Lower lobe of right lung (tissue), 2 donors: ENCODE results near the gene NEDD9. TPM values are rescaled to one million over a fixed set of nuclear protein-coding genes. Genes with fewer than 3 reads are reported as not detected.

Source experiments
- ATAC-seq, 2 donors: fragments of 200-7000 bp; cut with Tn5 transposase; one replicate each; pipeline ENCODE4 v1.9.1; 2020 to 2022; ENCODE audit warnings: mild to moderate bottlenecking in 2 of 2, moderate library complexity in 2 of 2
- DNase-seq: peaks from one replicate; pipeline ENCODE4 v3.0.0-alpha.2; 2020
- H3K27ac ChIP-seq: fragments of 200-600 bp; one replicate; pipeline ENCODE4 v1.8.0; 2022
- H3K27me3 ChIP-seq: fragments of 200-600 bp; one replicate; pipeline ENCODE4 v1.8.0; 2022; ENCODE audit warnings: low read depth
- H3K36me3 ChIP-seq: fragments of 200-600 bp; one replicate; pipeline ENCODE4 v1.8.0; 2022; ENCODE audit warnings: mild to moderate bottlenecking
- H3K4me1 ChIP-seq: fragments of 200-600 bp; one replicate; pipeline ENCODE4 v1.8.0; 2022
- H3K4me3 ChIP-seq: fragments of 200-600 bp; one replicate; pipeline ENCODE4 v1.8.0; 2022; ENCODE audit warnings: mild to moderate bottlenecking
- H3K9me3 ChIP-seq: fragments of 200-600 bp; one replicate; pipeline ENCODE4 v1.8.0; 2022
- intact Hi-C: fragments of 100-400 bp; cut with DNase I; formaldehyde crosslinking; loops from one replicate; pipeline ENCODE4 v1.11.0; 2022
- total RNA-seq: library from RNA; stranded (reverse); fragmentation: NEBNext Ultra II Directional; extraction: Animal tissue kit (Norgen Biotek cat#: 25700); gene quantifications from one replicate; pipeline ENCODE4 v1.2.1, GENCODE V29; 2021
- TF ChIP-seq, protein P1 (sequence below): fragments of 200-600 bp; IDR thresholded peaks from one replicate; pipeline ENCODE4 v1.8.0; 2022; ENCODE audit warnings: antibody characterized with exemption, mild to moderate bottlenecking
- donor health status: DM: no; HTN: yes; CAD: no; lungs with severe emphysema.

The NEDD9 gene
- total RNA-seq, 1 donor from 2014 or later, result 127 TPM

DNA sequence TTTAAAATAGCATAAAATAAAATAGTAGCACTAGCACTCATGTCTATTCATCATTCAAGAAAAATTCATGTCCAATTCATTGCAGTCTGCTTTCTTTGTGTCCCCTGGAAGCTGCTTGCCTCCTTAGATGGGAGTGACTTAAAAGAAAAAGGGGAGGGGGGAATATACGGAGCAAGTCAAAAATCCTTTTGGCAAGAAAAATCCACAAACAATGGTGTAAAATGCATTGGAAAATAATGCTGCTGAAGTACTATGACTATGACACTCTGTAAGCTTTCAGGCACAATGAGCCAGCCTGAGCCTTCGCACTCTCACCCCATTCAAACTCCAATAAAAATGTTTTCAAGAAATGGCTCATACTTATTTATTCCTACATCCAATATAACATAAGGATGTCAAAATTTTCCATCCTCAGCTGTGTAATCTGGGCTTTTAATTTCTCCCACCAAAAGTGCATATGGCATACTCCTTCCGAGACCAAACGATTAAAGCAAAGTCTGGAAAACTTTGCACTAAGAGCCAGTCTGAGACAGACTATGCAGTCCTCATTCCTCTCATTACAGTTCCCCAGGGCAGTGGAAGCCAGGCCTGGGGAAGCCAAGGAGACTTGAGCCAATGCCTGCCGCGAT lies 790 bp downstream of the NEDD9 start:
- TF ChIP-seq, protein P1, sequence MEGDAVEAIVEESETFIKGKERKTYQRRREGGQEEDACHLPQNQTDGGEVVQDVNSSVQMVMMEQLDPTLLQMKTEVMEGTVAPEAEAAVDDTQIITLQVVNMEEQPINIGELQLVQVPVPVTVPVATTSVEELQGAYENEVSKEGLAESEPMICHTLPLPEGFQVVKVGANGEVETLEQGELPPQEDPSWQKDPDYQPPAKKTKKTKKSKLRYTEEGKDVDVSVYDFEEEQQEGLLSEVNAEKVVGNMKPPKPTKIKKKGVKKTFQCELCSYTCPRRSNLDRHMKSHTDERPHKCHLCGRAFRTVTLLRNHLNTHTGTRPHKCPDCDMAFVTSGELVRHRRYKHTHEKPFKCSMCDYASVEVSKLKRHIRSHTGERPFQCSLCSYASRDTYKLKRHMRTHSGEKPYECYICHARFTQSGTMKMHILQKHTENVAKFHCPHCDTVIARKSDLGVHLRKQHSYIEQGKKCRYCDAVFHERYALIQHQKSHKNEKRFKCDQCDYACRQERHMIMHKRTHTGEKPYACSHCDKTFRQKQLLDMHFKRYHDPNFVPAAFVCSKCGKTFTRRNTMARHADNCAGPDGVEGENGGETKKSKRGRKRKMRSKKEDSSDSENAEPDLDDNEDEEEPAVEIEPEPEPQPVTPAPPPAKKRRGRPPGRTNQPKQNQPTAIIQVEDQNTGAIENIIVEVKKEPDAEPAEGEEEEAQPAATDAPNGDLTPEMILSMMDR, result no peak
- no peaks in the 10 kb centered on the region for H3K27me3 ChIP-seq
- no peak for DNase-seq
- peak overlapping the region; percentile 93 for H3K27ac ChIP-seq
- H3K9me3 ChIP-seq, result no peaks in the 10 kb centered on the region
- peak overlapping the region; percentile 67 for H3K4me3 ChIP-seq
- no peaks in the 10 kb centered on the region for H3K36me3 ChIP-seq
- intact Hi-C loops, result no loop called here
- ATAC-seq, result peak; percentile 52 to 59
- peaks cover 56% of the 10 kb centered on the region for H3K4me1 ChIP-seq

DNA sequence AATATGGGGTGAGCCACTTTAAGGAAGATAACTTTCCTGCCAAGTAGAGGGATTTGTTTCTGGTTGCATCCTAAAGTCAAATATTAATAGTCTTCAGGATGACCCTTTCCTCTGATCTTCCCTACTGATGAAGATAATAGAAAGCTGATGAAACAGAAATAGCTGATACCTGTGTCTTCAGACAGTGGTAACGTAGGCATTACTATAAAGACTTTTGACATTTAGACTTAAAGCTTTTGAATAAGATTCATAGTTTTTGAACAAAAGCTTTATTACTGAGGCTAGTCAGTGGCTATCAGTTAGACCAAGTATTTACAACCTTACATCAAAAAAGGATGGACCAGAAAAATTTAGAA lies 1.4 kb downstream of the NEDD9 start:
- intact Hi-C loops, result no loop called here
- ATAC-seq, result no peak
- Histone ChIP-seq H3K4me1 (peaks cover 56% of the 10 kb centered on the region), H3K4me3 (peak overlapping the region; percentile 67), H3K36me3 (no peaks in the 10 kb centered on the region), H3K9me3 (no peaks in the 10 kb centered on the region), H3K27ac (peak overlapping the region; percentile 93), H3K27me3 (no peaks in the 10 kb centered on the region)
- TF ChIP-seq, protein P1, result no peak
- no peak for DNase-seq

DNA sequence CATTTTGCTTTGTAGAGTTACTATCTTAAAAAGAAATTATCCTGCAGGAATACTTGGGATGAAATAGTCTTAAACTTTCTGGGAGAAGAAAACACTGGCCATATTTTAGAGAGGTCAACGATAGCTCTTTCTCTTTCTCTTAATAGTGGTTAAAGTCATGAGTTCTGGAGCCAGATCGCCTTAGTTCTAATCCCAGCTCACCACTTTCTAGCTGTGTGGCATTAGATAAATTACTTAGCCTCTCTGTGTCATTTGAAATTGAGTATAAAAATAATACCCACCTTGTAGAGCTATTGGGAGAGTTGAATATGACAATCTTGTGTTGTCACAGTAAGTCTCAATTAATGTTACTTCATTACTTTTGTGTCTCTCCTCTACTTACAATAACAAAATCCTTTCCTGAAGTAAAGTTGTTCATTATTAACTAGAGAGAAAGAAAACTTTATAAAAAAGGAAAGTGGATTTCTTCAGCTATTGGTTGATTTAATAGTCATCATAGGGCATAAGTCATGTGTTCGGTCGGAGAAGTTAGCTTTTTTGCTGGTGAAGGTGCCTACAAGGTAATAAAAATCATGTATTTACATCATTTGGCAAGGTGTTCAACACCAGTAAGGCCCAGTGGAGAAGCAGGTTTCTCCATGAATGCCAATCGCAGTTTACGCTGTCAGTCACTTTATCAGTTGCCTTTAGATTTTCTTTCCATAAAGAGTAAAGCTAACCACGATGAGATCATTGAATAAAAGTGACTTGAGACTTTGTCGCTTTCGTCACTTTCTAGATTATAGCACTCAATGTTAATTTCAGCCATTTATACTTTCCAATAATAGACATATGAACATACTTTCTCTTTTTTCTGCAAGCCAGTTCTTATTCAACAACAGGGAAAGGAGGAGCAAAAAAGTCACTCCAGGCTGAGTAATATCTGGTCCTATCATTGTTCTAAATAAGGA lies 2.0 kb downstream of the NEDD9 start:
- no peak for DNase-seq
- Histone ChIP-seq H3K4me3 (peak overlapping the region; percentile 67), H3K27ac (peak overlapping the region; percentile 93), H3K9me3 (no peaks in the 10 kb centered on the region), H3K36me3 (no peaks in the 10 kb centered on the region), H3K4me1 (peaks cover 56% of the 10 kb centered on the region), H3K27me3 (no peaks in the 10 kb centered on the region)
- TF ChIP-seq, protein P1, result no peak
- ATAC-seq, result no peak
- intact Hi-C loops, result no loop called here

DNA sequence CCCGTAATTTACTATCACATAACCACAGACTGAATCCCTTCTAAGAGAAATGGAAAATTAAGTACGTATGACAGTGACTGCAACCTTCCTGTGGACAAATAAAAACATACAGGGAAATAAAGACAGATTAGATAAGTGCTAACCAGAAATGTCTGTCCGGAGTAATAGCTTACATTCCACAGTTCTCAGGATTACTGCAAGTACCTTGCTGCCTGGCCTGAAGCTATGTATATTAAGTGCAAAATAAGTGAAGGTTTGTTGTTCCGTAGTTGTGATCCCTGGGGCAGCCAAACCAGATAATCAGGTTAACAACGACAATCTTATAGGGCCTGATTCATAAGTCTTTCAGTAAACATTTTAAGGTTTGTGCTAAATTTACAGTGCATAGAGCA lies 2.8 kb downstream of the NEDD9 start:
- DNase-seq, result no peak
- Histone ChIP-seq H3K36me3 (no peaks in the 10 kb centered on the region), H3K27me3 (no peaks in the 10 kb centered on the region), H3K27ac (peak overlapping the region; percentile 93), H3K4me3 (peak overlapping the region; percentile 67), H3K9me3 (no peaks in the 10 kb centered on the region), H3K4me1 (peaks cover 56% of the 10 kb centered on the region)
- ATAC-seq, result no peak
- intact Hi-C loops, result no loop called here
- TF ChIP-seq, protein P1, result no peak

DNA sequence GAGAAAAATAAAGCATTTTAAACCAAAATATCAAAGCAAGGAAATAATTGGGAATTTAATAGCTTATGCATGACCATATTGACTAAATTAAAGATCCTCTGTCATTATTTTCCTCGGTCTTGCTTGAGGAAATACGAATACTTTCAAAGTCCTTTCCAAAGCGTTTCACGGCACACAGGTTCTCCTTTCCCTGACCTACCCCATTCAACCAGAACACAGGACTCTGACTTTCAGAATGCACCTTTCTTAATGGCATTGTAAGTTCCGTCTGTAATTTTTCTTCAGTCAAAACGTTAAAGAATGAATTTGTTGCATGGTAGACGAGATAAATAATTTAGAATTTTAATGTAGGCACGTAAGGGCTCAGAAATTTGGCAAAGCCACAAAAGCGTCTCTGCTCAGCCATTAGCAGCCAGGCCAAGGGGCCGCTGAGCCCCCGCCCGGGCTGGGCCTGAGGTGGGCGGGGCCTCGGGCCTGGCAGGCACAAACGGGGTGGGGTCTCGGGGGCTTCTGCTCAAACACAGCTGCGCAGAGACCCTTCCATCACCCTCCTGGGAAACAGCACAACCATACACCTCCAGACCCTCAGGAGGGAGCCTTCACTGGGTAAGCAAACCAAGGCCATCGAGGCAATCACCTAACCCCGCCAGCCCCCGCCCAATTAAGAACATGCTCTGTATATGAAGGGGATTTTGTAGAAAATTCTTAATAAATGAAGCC lies 3.4 kb downstream of the NEDD9 start:
- no peaks in the 10 kb centered on the region for H3K9me3 ChIP-seq
- H3K4me1 ChIP-seq, result peaks cover 56% of the 10 kb centered on the region
- TF ChIP-seq, protein P1, result no peak
- no peak for DNase-seq
- intact Hi-C loops, result no loop called here
- H3K4me3 ChIP-seq, result peak overlapping the region; percentile 67
- no peaks in the 10 kb centered on the region for H3K36me3 ChIP-seq
- peak overlapping the region; percentile 93 for H3K27ac ChIP-seq
- no peaks in the 10 kb centered on the region for H3K27me3 ChIP-seq
- peak; percentile 7 to 14 for ATAC-seq
